Suprapubic skin (tissue), 3 donors: ENCODE measurements around the gene ACOX1.

Experiments
- POLR2A ChIP-seq, 2 donors: fragments of 450-650 bp; IDR thresholded peaks; one replicate each; pipeline ENCODE4 v1.6.1; 2017; ENCODE audit warnings: antibody characterized with exemption in 2 of 2, mild to moderate bottlenecking in 2 of 2, moderate library complexity in 2 of 2
- TF ChIP-seq, protein P1 (sequence below), 2 donors: fragments of 200-600 bp in 1 of 2; fragments of 450-650 bp in 1 of 2; sonication (generic) in 1 of 2; IDR thresholded peaks; one replicate each; pipeline ENCODE4 v1.5.1; 2016 to 2019; ENCODE audit warnings: antibody characterized with exemption in 2 of 2, mild to moderate bottlenecking in 1 of 2, moderate library complexity in 1 of 2

- no peak for TF ChIP-seq POLR2A (IDR thresholded peaks at IDR 0.05)
- TF ChIP-seq, protein P1, sequence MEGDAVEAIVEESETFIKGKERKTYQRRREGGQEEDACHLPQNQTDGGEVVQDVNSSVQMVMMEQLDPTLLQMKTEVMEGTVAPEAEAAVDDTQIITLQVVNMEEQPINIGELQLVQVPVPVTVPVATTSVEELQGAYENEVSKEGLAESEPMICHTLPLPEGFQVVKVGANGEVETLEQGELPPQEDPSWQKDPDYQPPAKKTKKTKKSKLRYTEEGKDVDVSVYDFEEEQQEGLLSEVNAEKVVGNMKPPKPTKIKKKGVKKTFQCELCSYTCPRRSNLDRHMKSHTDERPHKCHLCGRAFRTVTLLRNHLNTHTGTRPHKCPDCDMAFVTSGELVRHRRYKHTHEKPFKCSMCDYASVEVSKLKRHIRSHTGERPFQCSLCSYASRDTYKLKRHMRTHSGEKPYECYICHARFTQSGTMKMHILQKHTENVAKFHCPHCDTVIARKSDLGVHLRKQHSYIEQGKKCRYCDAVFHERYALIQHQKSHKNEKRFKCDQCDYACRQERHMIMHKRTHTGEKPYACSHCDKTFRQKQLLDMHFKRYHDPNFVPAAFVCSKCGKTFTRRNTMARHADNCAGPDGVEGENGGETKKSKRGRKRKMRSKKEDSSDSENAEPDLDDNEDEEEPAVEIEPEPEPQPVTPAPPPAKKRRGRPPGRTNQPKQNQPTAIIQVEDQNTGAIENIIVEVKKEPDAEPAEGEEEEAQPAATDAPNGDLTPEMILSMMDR (IDR thresholded peaks at IDR 0.05), result no peak
Measured at GRCh38 chr17:76000755-76001521, 22.0 kb upstream of the ACOX1 start, which contains the start of gene CDK3.
